Fibroblast of lung (primary cell): Measurements from ENCODE around the gene TAB2. TPM values are rescaled to one million over a fixed set of nuclear protein-coding genes. Genes with fewer than 3 reads are reported as not detected.

ENCODE experiments used
- DNase-seq, 2 donors: peaks; one replicate each; pipeline versions ENCODE4 v3.0.0 to v3.0.0-alpha.2; 2010; ENCODE audit warnings: low read depth in 2 of 2
- H2AFZ ChIP-seq: 2 replicates; pipeline ENCODE4 v1.5.1; 2012; ENCODE audit warnings: low read length, control low read depth, inconsistent platforms
- H3K27ac ChIP-seq: 2 replicates; pipeline ENCODE4 v1.5.1; 2011; ENCODE audit warnings: low read length, control low read depth; ENCODE audit not compliant: insufficient read depth
- H3K27me3 ChIP-seq: 2 replicates; pipeline ENCODE4 v1.5.1; 2011; ENCODE audit warnings: mild to moderate bottlenecking, low read length; ENCODE audit not compliant: control insufficient read depth, insufficient read depth
- H3K36me3 ChIP-seq: 2 replicates; pipeline ENCODE4 v1.5.1; 2011; ENCODE audit warnings: low read length; ENCODE audit not compliant: control insufficient read depth, insufficient read depth
- H3K4me1 ChIP-seq: 2 replicates; pipeline ENCODE4 v1.5.1; 2011; ENCODE audit warnings: low read length; ENCODE audit not compliant: control insufficient read depth, insufficient read depth; ENCODE audit errors: extremely low read depth
- H3K4me2 ChIP-seq: 2 replicates; pipeline ENCODE4 v1.5.1; 2011; ENCODE audit warnings: low read length, control low read depth; ENCODE audit not compliant: insufficient read depth; ENCODE audit errors: extremely low read depth
- H3K4me3 ChIP-seq, 4 experiments: fragments of 200-600 bp in 1 of 4; sonication (generic) in 1 of 4; replicated peaks in 1 of 4; 2 replicates each; pipeline ENCODE4 v1.5.1; 2011 to 2016; ENCODE audit warnings: low read length in 4 of 4, low read depth in 3 of 4, mild to moderate bottlenecking in 3 of 4, control low read depth in 2 of 4, inconsistent platforms in 1 of 4, mixed read lengths in 1 of 4; ENCODE audit not compliant: insufficient read depth in 1 of 4; ENCODE audit errors: control extremely low read depth in 1 of 4
- H3K79me2 ChIP-seq: 2 replicates; pipeline ENCODE4 v1.5.1; 2012; ENCODE audit warnings: mild to moderate bottlenecking, low read length, inconsistent platforms; ENCODE audit not compliant: control insufficient read depth, insufficient read depth
- H3K9ac ChIP-seq: 2 replicates; pipeline ENCODE4 v1.5.1; 2011; ENCODE audit warnings: mild to moderate bottlenecking, low read length, control low read depth; ENCODE audit not compliant: insufficient read depth
- H3K9me3 ChIP-seq: 2 replicates; pipeline ENCODE4 v1.5.1; 2012; ENCODE audit warnings: low read depth, low read length; ENCODE audit not compliant: control insufficient read depth, insufficient read depth
- H4K20me1 ChIP-seq: 2 replicates; pipeline ENCODE4 v1.5.1; 2011; ENCODE audit warnings: low read length; ENCODE audit not compliant: control insufficient read depth, insufficient read depth; ENCODE audit errors: extremely low read depth
- CTCF ChIP-seq, 2 donors: IDR thresholded peaks in 1 of 2; conservative IDR thresholded peaks in 1 of 2; 1 replicate in 1 of 2; 2 replicates in 1 of 2; pipeline ENCODE4 v1.5.1; 2011 to 2012; ENCODE audit warnings: low read length in 2 of 2, control low read depth in 1 of 2, inconsistent platforms in 1 of 2, low read depth in 1 of 2, mild to moderate bottlenecking in 1 of 2
- EZH2 ChIP-seq: IDR thresholded peaks from 2 replicates; pipeline ENCODE4 v1.5.1; 2012; ENCODE audit warnings: low read length, control low read depth, mild to moderate bottlenecking; ENCODE audit errors: missing control alignments
- polyA plus RNA-seq, 2 donors: library from polyadenylated mRNA; depleted of rRNA in 1 of 2; stranded (reverse) in 1 of 2; unstranded in 1 of 2; fragments of >200 nt; gene quantifications; 2 replicates each; pipeline ENCODE4 v1.2.1, GENCODE V29; 2011 to 2012; ENCODE audit warnings: missing spikeins in 1 of 2
- total RNA-seq: library from RNA; depleted of rRNA; stranded (reverse); fragments of >200 nt; gene quantifications from 2 replicates; pipeline ENCODE4 v1.2.1, GENCODE V29; 2014

Gene TAB2
- total and polyA plus RNA-seq, 2 donors (not counting 1 experiment from before 2014, with no cell fraction given): 27.2 to 49.7 TPM

- no peaks in the 10 kb centered on the region for H3K36me3 ChIP-seq
- no peak overlapping the region for H3K4me3 ChIP-seq
- no peaks in the 10 kb centered on the region for H3K27me3 ChIP-seq
- no peak overlapping the region for H3K4me2 ChIP-seq
- no peaks in the 10 kb centered on the region for H3K4me1 ChIP-seq
- H3K9ac ChIP-seq: no peak overlapping the region
- no peak for TF ChIP-seq EZH2
- TF ChIP-seq CTCF (conservative IDR thresholded peaks at IDR 0.05 in 1 of 2, IDR thresholded peaks at IDR 0.05 in 1 of 2; ENCODE audit: low read depth in 1 of 2, low read length in 2 of 2): no peak
- no peak for DNase-seq
- peaks cover 16% of the 10 kb centered on the region for H3K79me2 ChIP-seq
- no peaks in the 10 kb centered on the region for H4K20me1 ChIP-seq
- H3K27ac ChIP-seq: no peak overlapping the region
- no peaks in the 10 kb centered on the region for H3K9me3 ChIP-seq
- no peak overlapping the region for H2AFZ ChIP-seq
These were observed 54.5 kb downstream of the TAB2 start for GRCh38 chr6:149372062-149372461.

GRCh38 chr6:149373511-149373910 lies 56.0 kb downstream of the TAB2 start:
- Histone ChIP-seq H3K4me2 (no peak overlapping the region), H4K20me1 (no peaks in the 10 kb centered on the region), H3K27ac (no peak overlapping the region), H3K36me3 (no peaks in the 10 kb centered on the region), H3K79me2 (peaks cover 4% of the 10 kb centered on the region), H3K9ac (no peak overlapping the region), H2AFZ (no peak overlapping the region), H3K4me3 (no peak overlapping the region), H3K4me1 (no peaks in the 10 kb centered on the region), H3K9me3 (no peaks in the 10 kb centered on the region), H3K27me3 (no peaks in the 10 kb centered on the region)
- TF ChIP-seq EZH2 (no peak), CTCF (conservative IDR thresholded peaks at IDR 0.05 in 1 of 2, IDR thresholded peaks at IDR 0.05 in 1 of 2; ENCODE audit: low read depth in 1 of 2, low read length in 2 of 2) (no peak)
- no peak for DNase-seq

GRCh38 chr6:149379977-149380376 lies 62.5 kb downstream of the TAB2 start:
- Histone ChIP-seq H3K27me3 (no peaks in the 10 kb centered on the region), H3K36me3 (peaks cover 7% of the 10 kb centered on the region), H2AFZ (no peak overlapping the region), H3K9me3 (no peaks in the 10 kb centered on the region), H3K4me3 (no peak overlapping the region), H3K9ac (no peak overlapping the region), H3K4me1 (no peaks in the 10 kb centered on the region), H3K79me2 (peaks cover 2% of the 10 kb centered on the region), H4K20me1 (no peaks in the 10 kb centered on the region), H3K4me2 (no peak overlapping the region), H3K27ac (no peak overlapping the region)
- no peak for DNase-seq
- TF ChIP-seq CTCF (conservative IDR thresholded peaks at IDR 0.05 in 1 of 2, IDR thresholded peaks at IDR 0.05 in 1 of 2; ENCODE audit: low read depth in 1 of 2, low read length in 2 of 2) (no peak), EZH2 (no peak)
